ENCODE results near the gene GLMP. TPM values are rescaled to one million over a fixed set of nuclear protein-coding genes. Genes with fewer than 3 reads are reported as not detected.
A peak's percentile ranks its signal among the peaks of the same experiment; 100 is the strongest.

GLMP gene
- total RNA-seq, 1 donor from 2014 or later = 14.2 TPM

DNA sequence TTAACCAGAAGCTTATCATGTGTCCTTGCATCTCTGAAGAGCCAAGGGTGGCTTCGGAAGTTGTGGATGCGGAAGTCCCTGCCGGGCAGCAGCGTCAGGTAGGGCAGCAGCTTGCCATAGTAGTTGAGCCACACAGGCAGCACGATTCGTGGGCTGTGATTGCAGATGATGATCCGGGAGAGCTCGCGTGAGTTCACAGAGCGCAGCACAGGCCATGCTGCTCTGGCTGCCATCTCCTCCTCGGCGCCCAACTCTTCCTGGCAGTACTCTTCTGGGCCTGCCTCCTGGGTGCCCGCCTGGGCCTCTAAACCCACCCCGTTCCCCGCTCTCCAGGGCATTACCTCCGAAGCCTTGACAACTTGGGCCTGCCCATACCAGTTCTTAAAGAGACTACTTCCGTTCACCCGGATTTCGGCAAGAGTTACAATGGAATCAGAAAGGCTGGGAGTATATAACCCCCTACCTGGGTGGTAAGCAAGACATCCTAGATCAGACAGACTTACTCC, 3.4 kb upstream of the GLMP start, which contains the start of gene VHLL:
VHLL (minus strand) TSS at position 456 of the 506 bp plus-strand sequence; CDS start at position 338, 118 bp downstream.
- Histone ChIP-seq H3K4me1 (peaks cover 18% of the 10 kb centered on the region), H3K4me3 (no peak within 1 kb of the TSS), H3K36me3 (no peaks in the 10 kb centered on the region), H3K27me3 (ENCODE audit: low read depth) (no peaks in the 10 kb centered on the region), H3K27ac (replicated peaks) (no peak within 1 kb of the TSS), H3K9me3 (replicated peaks) (no peaks in the 10 kb centered on the region)
- TF ChIP-seq, protein P1, sequence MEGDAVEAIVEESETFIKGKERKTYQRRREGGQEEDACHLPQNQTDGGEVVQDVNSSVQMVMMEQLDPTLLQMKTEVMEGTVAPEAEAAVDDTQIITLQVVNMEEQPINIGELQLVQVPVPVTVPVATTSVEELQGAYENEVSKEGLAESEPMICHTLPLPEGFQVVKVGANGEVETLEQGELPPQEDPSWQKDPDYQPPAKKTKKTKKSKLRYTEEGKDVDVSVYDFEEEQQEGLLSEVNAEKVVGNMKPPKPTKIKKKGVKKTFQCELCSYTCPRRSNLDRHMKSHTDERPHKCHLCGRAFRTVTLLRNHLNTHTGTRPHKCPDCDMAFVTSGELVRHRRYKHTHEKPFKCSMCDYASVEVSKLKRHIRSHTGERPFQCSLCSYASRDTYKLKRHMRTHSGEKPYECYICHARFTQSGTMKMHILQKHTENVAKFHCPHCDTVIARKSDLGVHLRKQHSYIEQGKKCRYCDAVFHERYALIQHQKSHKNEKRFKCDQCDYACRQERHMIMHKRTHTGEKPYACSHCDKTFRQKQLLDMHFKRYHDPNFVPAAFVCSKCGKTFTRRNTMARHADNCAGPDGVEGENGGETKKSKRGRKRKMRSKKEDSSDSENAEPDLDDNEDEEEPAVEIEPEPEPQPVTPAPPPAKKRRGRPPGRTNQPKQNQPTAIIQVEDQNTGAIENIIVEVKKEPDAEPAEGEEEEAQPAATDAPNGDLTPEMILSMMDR (IDR thresholded peaks at IDR 0.05; ENCODE audit: borderline replicate concordance) = no peak
- DNase-seq = no peak
- intact Hi-C loops (cut with micrococcal nuclease) = no loop called here

- Histone ChIP-seq H3K4me3 (no peak overlapping the region), H3K36me3 (peaks cover under 1% of the 10 kb centered on the region), H3K9me3 (replicated peaks) (no peaks in the 10 kb centered on the region), H3K27ac (replicated peaks) (no peak overlapping the region), H3K27me3 (ENCODE audit: low read depth) (no peaks in the 10 kb centered on the region), H3K4me1 (peaks cover 31% of the 10 kb centered on the region)
- intact Hi-C loops (cut with micrococcal nuclease) = no loop called here
- no peak for DNase-seq
- TF ChIP-seq, protein P1 (IDR thresholded peaks at IDR 0.05; ENCODE audit: borderline replicate concordance) = no peak
Measured at GRCh38 chr1:156293895-156294294, 1.6 kb downstream of the GLMP start.

DNA sequence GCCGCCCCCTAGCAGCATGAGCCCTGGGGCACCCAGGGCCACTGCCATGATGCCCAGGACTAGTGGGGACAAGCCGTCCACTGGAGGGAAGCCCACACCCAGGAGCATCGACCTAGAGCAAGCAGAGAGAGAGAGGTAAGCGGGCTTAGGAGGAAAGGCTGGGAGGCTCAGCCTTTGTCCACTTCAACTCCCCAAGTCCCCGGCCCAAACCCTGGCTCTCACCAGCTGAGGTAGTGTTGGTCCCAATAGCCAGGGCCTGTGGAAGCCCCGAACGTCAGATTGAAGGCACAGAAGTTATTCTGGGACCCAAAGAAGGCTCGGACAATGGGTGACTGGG, 2.4 kb downstream of the GLMP start:
- intact Hi-C loops (cut with micrococcal nuclease) = no loop called here
- no peaks in the 10 kb centered on the region for H3K9me3 ChIP-seq (replicated peaks)
- peaks cover 8% of the 10 kb centered on the region for H3K36me3 ChIP-seq
- TF ChIP-seq, protein P1 (IDR thresholded peaks at IDR 0.05; ENCODE audit: borderline replicate concordance) = no peak
- H3K27ac ChIP-seq (replicated peaks) = no peak overlapping the region
- no peaks in the 10 kb centered on the region for H3K27me3 ChIP-seq (ENCODE audit: low read depth)
- H3K4me1 ChIP-seq = peaks cover 31% of the 10 kb centered on the region
- no peak overlapping the region for H3K4me3 ChIP-seq
- DNase-seq = no peak

- peaks cover 31% of the 10 kb centered on the region for H3K4me1 ChIP-seq
- intact Hi-C loops (cut with micrococcal nuclease) = no loop called here
- TF ChIP-seq, protein P1 (IDR thresholded peaks at IDR 0.05; ENCODE audit: borderline replicate concordance) = no peak
- H3K9me3 ChIP-seq (replicated peaks) = no peaks in the 10 kb centered on the region
- H3K27me3 ChIP-seq (ENCODE audit: low read depth) = no peaks in the 10 kb centered on the region
- H3K36me3 ChIP-seq = peaks cover 14% of the 10 kb centered on the region
- H3K27ac ChIP-seq (replicated peaks) = peak overlapping the region; percentile 77
- peak overlapping the region; percentile 64 for H3K4me3 ChIP-seq
- peak; percentile 90 for DNase-seq
Measured at GRCh38 chr1:156291226-156292061, 4.0 kb downstream of the GLMP start.

DNA sequence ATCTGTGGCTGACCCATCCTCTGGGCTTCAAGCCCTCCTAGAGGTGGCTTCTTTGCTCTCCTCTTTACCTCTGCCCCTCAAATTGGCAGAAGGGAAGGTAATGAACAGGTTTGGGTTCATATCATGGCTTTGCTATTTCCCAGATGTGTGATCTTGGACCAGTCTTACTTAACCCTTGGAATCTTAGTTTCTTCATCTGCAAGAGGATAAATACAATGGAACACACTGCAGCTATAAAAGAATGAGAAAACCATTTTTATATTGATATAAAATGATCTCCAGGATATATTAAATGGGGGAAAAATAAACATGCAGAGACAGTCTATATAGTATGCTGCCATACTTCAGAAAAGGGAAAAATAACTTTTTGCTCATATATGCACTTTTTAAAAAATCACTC, 5.6 kb downstream of the GLMP start:
- TF ChIP-seq, protein P1 (IDR thresholded peaks at IDR 0.05; ENCODE audit: borderline replicate concordance) = no peak
- H3K4me1 ChIP-seq = peaks cover 19% of the 10 kb centered on the region

More for the DNA sequence above, 5.6 kb downstream of the GLMP start:
- intact Hi-C loops (cut with micrococcal nuclease) = no loop called here
- no peak overlapping the region for H3K4me3 ChIP-seq
- no peaks in the 10 kb centered on the region for H3K9me3 ChIP-seq (replicated peaks)
- no peaks in the 10 kb centered on the region for H3K27me3 ChIP-seq (ENCODE audit: low read depth)
- H3K27ac ChIP-seq (replicated peaks) = no peak overlapping the region
- peaks cover 17% of the 10 kb centered on the region for H3K36me3 ChIP-seq
- no peak for DNase-seq
